HCT116 (cell line): ENCODE data around the gene RBMX. TPM values are rescaled to one million over a fixed set of nuclear protein-coding genes. Genes with fewer than 3 reads are reported as not detected.

ENCODE experiments used
- ATAC-seq: fragments of 200-7000 bp; cut with Tn5 transposase; 2 replicates; pipeline ENCODE4 v1.9.1; 2020; ENCODE audit warnings: mild to moderate bottlenecking, moderate library complexity
- BruUV-seq: library from RNA; stranded (reverse); fragments of 400-500 nt; replicated peaks from 2 replicates; lab custom pipeline; 2021; lab: Mats Ljungman, UMichigan
- CTCF ChIA-PET: fragments of 300-600 bp; sonication (Branson Sonifier 250); formaldehyde crosslinking; loops from one replicate; lab custom pipeline; 2021; ENCODE audit warnings: antibody characterized with exemption; lab: Charles Lee
- POLR2A ChIA-PET: fragments of 300-600, 350-600 bp; sonication (Branson Sonifier 250); formaldehyde crosslinking; loops from one replicate; lab custom pipeline; 2021; ENCODE audit warnings: antibody characterized with exemption; lab: Charles Lee
- RAD21 ChIA-PET, 2 experiments: fragments of 300-600 bp; sonication (Branson Sonifier 250); formaldehyde crosslinking; loops; one replicate each; lab custom pipeline; 2023; ENCODE audit warnings: low total read pairs in 2 of 2; ENCODE audit not compliant: uncharacterized antibody in 2 of 2, unreplicated experiment in 2 of 2, low non-redundant PET in 1 of 2; lab: Charles Lee
- DNase-seq: peaks from one replicate; pipeline ENCODE4 v3.0.0-alpha.2; 2010; ENCODE audit warnings: low read depth, low spot score
- H2AFZ ChIP-seq: fragments of 200-600 bp; shearing (Covaris generic), sonication (generic); 2 replicates; pipeline ENCODE4 v1.6.1; 2017; ENCODE audit warnings: low read depth, mixed run types, mixed read lengths, antibody characterized with exemption, low read length; ENCODE audit not compliant: poor library complexity, severe bottlenecking
- H3K27ac ChIP-seq: 2 replicates; pipeline ENCODE4 v1.5.1; 2012; ENCODE audit warnings: low read depth, low read length
- H3K27me3 ChIP-seq: fragments of 200-600 bp; sonication (generic); 2 replicates; pipeline ENCODE4 v1.6.1; 2016; ENCODE audit warnings: mixed run types, low read length, mixed read lengths; ENCODE audit not compliant: insufficient read depth
- H3K36me3 ChIP-seq, 2 experiments: fragments of 200-500 bp in 1 of 2; fragments of 200-600 bp in 1 of 2; sonication (Bioruptor generic) in 1 of 2; sonication (generic) in 1 of 2; 2 replicates each; pipeline versions ENCODE4 v1.5.1 to v1.6.1; 2014 to 2016; ENCODE audit warnings: low read length in 2 of 2, inconsistent platforms in 1 of 2, mixed read lengths in 1 of 2, mixed run types in 1 of 2; ENCODE audit not compliant: insufficient read depth in 2 of 2, control insufficient read depth in 1 of 2
- H3K4me1 ChIP-seq, 2 experiments: fragments of 200-600 bp in 1 of 2; sonication (generic) in 1 of 2; 2 replicates each; pipeline versions ENCODE4 v1.5.1 to v1.6.1; 2012 to 2017; ENCODE audit warnings: low read length in 2 of 2, inconsistent platforms in 1 of 2, mild to moderate bottlenecking in 1 of 2, mixed read lengths in 1 of 2, mixed run types in 1 of 2, moderate library complexity in 1 of 2; ENCODE audit not compliant: insufficient read depth in 2 of 2, control insufficient read depth in 1 of 2
- H3K4me2 ChIP-seq: fragments of 200-600 bp; sonication (generic); 2 replicates; pipeline ENCODE4 v1.6.1; 2017; ENCODE audit warnings: mixed run types, low read length, mixed read lengths
- H3K4me3 ChIP-seq, 2 experiments: fragments of 200-600 bp in 1 of 2; sonication (generic) in 1 of 2; replicated peaks in 1 of 2; 2 replicates each; pipeline ENCODE4 v1.5.1; 2011 to 2016; ENCODE audit warnings: low read length in 2 of 2, control low read depth in 1 of 2, low read depth in 1 of 2, mild to moderate bottlenecking in 1 of 2, mixed read lengths in 1 of 2, mixed run types in 1 of 2
- H3K79me2 ChIP-seq: fragments of 200-600 bp; sonication (generic); 2 replicates; pipeline ENCODE4 v1.6.1; 2017; ENCODE audit warnings: mild to moderate bottlenecking, mixed run types, low read length, moderate library complexity, mixed read lengths; ENCODE audit not compliant: insufficient read depth
- H3K9ac ChIP-seq: fragments of 200-600 bp; sonication (generic); 2 replicates; pipeline ENCODE4 v1.6.1; 2016; ENCODE audit warnings: low read length, mixed read lengths
- H3K9me2 ChIP-seq: fragments of 200-600 bp; sonication (generic), shearing (Covaris generic); 2 replicates; pipeline ENCODE4 v1.6.1; 2017; ENCODE audit warnings: mixed run types, mild to moderate bottlenecking, moderate library complexity; ENCODE audit not compliant: insufficient read depth
- H3K9me3 ChIP-seq, 2 experiments: fragments of 200-500 bp in 1 of 2; fragments of 200-600 bp in 1 of 2; sonication (Bioruptor generic) in 1 of 2; sonication (generic) in 1 of 2; 2 replicates each; pipeline ENCODE4 v1.6.1; 2014 to 2017; ENCODE audit warnings: low read length in 2 of 2, mixed read lengths in 2 of 2, inconsistent platforms in 1 of 2, low read depth in 1 of 2, mild to moderate bottlenecking in 1 of 2, mixed run types in 1 of 2, moderate library complexity in 1 of 2; ENCODE audit not compliant: control insufficient read depth in 1 of 2, insufficient read depth in 1 of 2
- H4K20me1 ChIP-seq: fragments of 200-600 bp; sonication (generic), shearing (Covaris generic); 2 replicates; pipeline ENCODE4 v1.6.1; 2017; ENCODE audit warnings: mixed run types, mild to moderate bottlenecking, moderate library complexity; ENCODE audit not compliant: insufficient read depth
- CBX3 ChIP-seq: IDR thresholded peaks from 2 replicates; pipeline ENCODE4 v1.6.1; 2012; ENCODE audit warnings: low read depth
- ELF1 ChIP-seq: IDR thresholded peaks from 2 replicates; pipeline ENCODE4 v1.6.1; 2012; ENCODE audit warnings: low read depth, borderline replicate concordance
- EZH2 ChIP-seq: fragments of 200-600 bp; sonication (generic); IDR thresholded peaks from 2 replicates; pipeline ENCODE4 v1.6.1; 2017; ENCODE audit warnings: antibody characterized with exemption, mixed run types
- EZH2phosphoT487 ChIP-seq: fragments of 200-600 bp; IDR thresholded peaks from 2 replicates; pipeline ENCODE4 v1.6.1; 2018; ENCODE audit warnings: antibody characterized with exemption, borderline replicate concordance
- FOSL1 ChIP-seq: IDR thresholded peaks from 2 replicates; pipeline ENCODE4 v1.6.1; 2012; ENCODE audit warnings: low read depth
- POLR2A ChIP-seq: IDR thresholded peaks from 2 replicates; pipeline ENCODE4 v1.7.0; 2011; ENCODE audit warnings: borderline replicate concordance; ENCODE audit not compliant: insufficient read depth, insufficient read length; ENCODE audit errors: extremely low read depth
- RAD21 ChIP-seq: IDR thresholded peaks from 2 replicates; pipeline ENCODE4 v1.6.1; 2012; ENCODE audit warnings: low read depth, mild to moderate bottlenecking
- SIN3A ChIP-seq: IDR thresholded peaks from 2 replicates; pipeline ENCODE4 v1.6.1; 2012; ENCODE audit warnings: low read depth
- SP1 ChIP-seq: IDR thresholded peaks from 2 replicates; pipeline ENCODE4 v1.6.1; 2012; ENCODE audit warnings: low read depth
- SRF ChIP-seq: IDR thresholded peaks from 2 replicates; pipeline ENCODE4 v1.6.1; 2012; ENCODE audit warnings: low read depth
- TCF7L2 ChIP-seq: IDR thresholded peaks from 2 replicates; pipeline ENCODE4 v1.7.0; 2011; ENCODE audit warnings: borderline replicate concordance, inconsistent platforms; ENCODE audit not compliant: insufficient read depth, insufficient read length; ENCODE audit errors: extremely low read depth
- YY1 ChIP-seq: IDR thresholded peaks from 2 replicates; pipeline ENCODE4 v1.6.1; 2011; ENCODE audit warnings: low read length, low read depth, moderate library complexity, mild to moderate bottlenecking; ENCODE audit not compliant: insufficient replicate concordance; ENCODE audit errors: extremely low read depth
- ZFX ChIP-seq: fragments of 450-650 bp; IDR thresholded peaks from 2 replicates; pipeline ENCODE4 v1.6.1; 2017
- ZNF274 ChIP-seq: fragments of 200-500 bp; sonication (Bioruptor generic); IDR thresholded peaks from 2 replicates; pipeline ENCODE4 v1.6.1; 2014; ENCODE audit warnings: mild to moderate bottlenecking, low read depth, low read length, inconsistent platforms
- intact Hi-C: fragments of 100-400 bp; cut with micrococcal nuclease; formaldehyde crosslinking; loops from 2 replicates; pipeline ENCODE4 v1.10.0; 2022
- total RNA-seq: library from RNA; stranded (reverse); gene quantifications from one replicate; pipeline ENCODE4 v1.2.1, GENCODE V29; 2021; ENCODE audit not compliant: unreplicated experiment
- TF ChIP-seq, protein P1 (sequence below): IDR thresholded peaks from 2 replicates; pipeline ENCODE4 v1.6.1; 2012; ENCODE audit warnings: low read depth
- TF ChIP-seq, protein P2 (sequence below): IDR thresholded peaks from 2 replicates; pipeline ENCODE4 v1.6.1; 2012
- TF ChIP-seq, protein P3 (sequence below): IDR thresholded peaks from 2 replicates; pipeline ENCODE4 v1.6.1; 2011; ENCODE audit warnings: mild to moderate bottlenecking, low read length, moderate library complexity; ENCODE audit not compliant: insufficient replicate concordance; ENCODE audit errors: extremely low read depth
- TF ChIP-seq, protein P4 (sequence below): IDR thresholded peaks from 2 replicates; pipeline ENCODE4 v1.6.1; 2012

The RBMX gene
- total RNA-seq, 1 experiment from 2014 or later: 267 TPM

DNA sequence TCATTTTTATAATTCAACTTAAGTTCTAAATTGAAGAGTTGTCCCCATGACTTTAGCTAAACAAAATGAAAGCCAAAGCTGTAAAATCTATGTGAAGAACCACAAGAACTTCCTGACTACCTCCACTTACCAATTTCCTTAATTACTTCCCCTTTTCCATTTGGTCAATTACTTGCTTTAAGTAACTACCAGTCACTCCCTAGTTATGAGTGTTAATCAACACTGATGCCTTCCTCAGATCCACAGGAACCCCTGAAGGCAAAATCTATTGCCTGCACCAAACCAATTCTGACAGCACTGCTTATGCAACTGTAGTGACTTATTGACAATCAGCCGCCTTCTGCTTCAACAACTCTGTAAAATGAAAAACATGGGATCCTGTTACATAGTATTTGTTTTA lies 10.5 kb downstream of the RBMX start (continued):
- TF ChIP-seq, protein P1, sequence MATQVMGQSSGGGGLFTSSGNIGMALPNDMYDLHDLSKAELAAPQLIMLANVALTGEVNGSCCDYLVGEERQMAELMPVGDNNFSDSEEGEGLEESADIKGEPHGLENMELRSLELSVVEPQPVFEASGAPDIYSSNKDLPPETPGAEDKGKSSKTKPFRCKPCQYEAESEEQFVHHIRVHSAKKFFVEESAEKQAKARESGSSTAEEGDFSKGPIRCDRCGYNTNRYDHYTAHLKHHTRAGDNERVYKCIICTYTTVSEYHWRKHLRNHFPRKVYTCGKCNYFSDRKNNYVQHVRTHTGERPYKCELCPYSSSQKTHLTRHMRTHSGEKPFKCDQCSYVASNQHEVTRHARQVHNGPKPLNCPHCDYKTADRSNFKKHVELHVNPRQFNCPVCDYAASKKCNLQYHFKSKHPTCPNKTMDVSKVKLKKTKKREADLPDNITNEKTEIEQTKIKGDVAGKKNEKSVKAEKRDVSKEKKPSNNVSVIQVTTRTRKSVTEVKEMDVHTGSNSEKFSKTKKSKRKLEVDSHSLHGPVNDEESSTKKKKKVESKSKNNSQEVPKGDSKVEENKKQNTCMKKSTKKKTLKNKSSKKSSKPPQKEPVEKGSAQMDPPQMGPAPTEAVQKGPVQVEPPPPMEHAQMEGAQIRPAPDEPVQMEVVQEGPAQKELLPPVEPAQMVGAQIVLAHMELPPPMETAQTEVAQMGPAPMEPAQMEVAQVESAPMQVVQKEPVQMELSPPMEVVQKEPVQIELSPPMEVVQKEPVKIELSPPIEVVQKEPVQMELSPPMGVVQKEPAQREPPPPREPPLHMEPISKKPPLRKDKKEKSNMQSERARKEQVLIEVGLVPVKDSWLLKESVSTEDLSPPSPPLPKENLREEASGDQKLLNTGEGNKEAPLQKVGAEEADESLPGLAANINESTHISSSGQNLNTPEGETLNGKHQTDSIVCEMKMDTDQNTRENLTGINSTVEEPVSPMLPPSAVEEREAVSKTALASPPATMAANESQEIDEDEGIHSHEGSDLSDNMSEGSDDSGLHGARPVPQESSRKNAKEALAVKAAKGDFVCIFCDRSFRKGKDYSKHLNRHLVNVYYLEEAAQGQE: no peak
- no peak for TF ChIP-seq ELF1
- TF ChIP-seq POLR2A: no peak
- TF ChIP-seq EZH2: no peak
- TF ChIP-seq EZH2phosphoT487: no peak
- TF ChIP-seq ZFX: no peak

DNA sequence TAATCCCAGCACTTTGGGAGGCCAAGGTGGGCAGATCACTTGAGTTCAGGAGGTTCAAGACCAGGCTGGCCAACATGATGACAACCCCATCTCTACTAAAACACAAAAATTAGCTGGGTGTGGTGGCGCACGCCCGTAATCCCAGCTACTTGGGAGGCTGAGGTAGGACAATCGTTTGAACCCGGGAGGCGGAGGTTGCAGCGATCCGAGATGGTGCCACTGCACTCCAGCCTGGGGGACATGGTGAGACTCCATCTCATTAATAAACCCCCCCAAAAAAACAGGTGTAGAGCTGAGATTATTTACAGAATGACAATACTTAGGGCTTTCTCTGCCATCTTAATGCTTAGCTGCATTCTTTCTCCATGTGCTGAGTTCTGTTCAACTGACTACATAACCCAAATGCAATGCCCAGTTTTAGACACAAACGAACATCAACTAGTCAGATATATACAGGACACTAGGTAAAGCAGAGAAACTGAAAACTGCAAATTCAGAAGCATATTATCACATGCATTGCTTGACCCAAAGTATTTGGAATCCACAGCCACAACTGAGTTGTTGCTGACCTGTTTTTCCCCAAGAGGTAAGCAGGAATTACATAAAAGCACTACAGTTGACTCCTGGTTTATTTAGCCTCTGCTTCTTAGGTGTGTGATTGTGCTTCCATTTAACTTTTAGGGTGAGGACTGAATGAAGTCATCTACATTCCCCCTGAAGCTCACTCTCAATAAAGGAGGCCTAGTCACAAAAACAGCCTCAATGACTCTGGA lies 12.1 kb downstream of the RBMX start:
- Histone ChIP-seq H3K4me2 (no peak overlapping the region), H3K9me3 (no peaks in the 10 kb centered on the region), H3K27ac (no peak overlapping the region), H3K36me3 (peaks cover 16 to 41% of the 10 kb centered on the region in 2 experiments; a peak in 3 of 4 replicates), H4K20me1 (peaks cover 34% of the 10 kb centered on the region; the same call in 1 of the 2 replicates), H3K9ac (no peak overlapping the region), H3K4me1 (no peaks in the 10 kb centered on the region), H2AFZ (no peak overlapping the region), H3K79me2 (peaks cover 78% of the 10 kb centered on the region), H3K4me3 (no peak overlapping the region), H3K27me3 (no peaks in the 10 kb centered on the region), H3K9me2 (no peaks in the 10 kb centered on the region)
- intact Hi-C loops: no loop called here
- CTCF ChIA-PET: no interaction called here
- no TSS peak for BruUV-seq
- POLR2A ChIA-PET: interaction anchor here (1.1 kb wide), 1 partner anchor 12 kb away, joined by 3 read pairs; the partner anchor contains the start of gene RBMX
- ATAC-seq: no peak
- RAD21 ChIA-PET: no interaction called here
- no peak for DNase-seq
- TF ChIP-seq, protein P2, sequence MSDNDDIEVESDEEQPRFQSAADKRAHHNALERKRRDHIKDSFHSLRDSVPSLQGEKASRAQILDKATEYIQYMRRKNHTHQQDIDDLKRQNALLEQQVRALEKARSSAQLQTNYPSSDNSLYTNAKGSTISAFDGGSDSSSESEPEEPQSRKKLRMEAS: no peak
- TF ChIP-seq EZH2: no peak
- no peak for TF ChIP-seq YY1
- TF ChIP-seq RAD21: no peak
- TF ChIP-seq SRF: no peak
- no peak for TF ChIP-seq SIN3A
- TF ChIP-seq CBX3: no peak
- TF ChIP-seq POLR2A: no peak
- TF ChIP-seq TCF7L2: no peak
- TF ChIP-seq FOSL1: no peak
- no peak for TF ChIP-seq SP1
- TF ChIP-seq, protein P3, sequence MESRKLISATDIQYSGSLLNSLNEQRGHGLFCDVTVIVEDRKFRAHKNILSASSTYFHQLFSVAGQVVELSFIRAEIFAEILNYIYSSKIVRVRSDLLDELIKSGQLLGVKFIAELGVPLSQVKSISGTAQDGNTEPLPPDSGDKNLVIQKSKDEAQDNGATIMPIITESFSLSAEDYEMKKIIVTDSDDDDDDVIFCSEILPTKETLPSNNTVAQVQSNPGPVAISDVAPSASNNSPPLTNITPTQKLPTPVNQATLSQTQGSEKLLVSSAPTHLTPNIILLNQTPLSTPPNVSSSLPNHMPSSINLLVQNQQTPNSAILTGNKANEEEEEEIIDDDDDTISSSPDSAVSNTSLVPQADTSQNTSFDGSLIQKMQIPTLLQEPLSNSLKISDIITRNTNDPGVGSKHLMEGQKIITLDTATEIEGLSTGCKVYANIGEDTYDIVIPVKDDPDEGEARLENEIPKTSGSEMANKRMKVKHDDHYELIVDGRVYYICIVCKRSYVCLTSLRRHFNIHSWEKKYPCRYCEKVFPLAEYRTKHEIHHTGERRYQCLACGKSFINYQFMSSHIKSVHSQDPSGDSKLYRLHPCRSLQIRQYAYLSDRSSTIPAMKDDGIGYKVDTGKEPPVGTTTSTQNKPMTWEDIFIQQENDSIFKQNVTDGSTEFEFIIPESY: no peak
- TF ChIP-seq ZFX: no peak
- no peak for TF ChIP-seq ZNF274
- TF ChIP-seq, protein P4, sequence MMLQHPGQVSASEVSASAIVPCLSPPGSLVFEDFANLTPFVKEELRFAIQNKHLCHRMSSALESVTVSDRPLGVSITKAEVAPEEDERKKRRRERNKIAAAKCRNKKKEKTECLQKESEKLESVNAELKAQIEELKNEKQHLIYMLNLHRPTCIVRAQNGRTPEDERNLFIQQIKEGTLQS: no peak
